HG03565 (cell line): ENCODE data around the gene AOPEP.

ENCODE experiments used
- ATAC-seq: cut with Tn5 transposase; IDR thresholded peaks from one replicate; pipeline ENCODE4 v1.9.1; 2021; ENCODE audit warnings: mild to moderate bottlenecking, moderate library complexity; ENCODE audit not compliant: unreplicated experiment

Gene AOPEP

GRCh38 chr9:94885854-94886447 lies 159.5 kb downstream of the AOPEP start:
- ATAC-seq = no peak

GRCh38 chr9:94887721-94888120 lies 161.2 kb downstream of the AOPEP start:
- ATAC-seq = no peak

GRCh38 chr9:94888775-94889174 lies 162.3 kb downstream of the AOPEP start:
- no peak for ATAC-seq

GRCh38 chr9:94889628-94890027 lies 163.1 kb downstream of the AOPEP start:
- no peak for ATAC-seq

GRCh38 chr9:94891183-94891582 lies 164.7 kb downstream of the AOPEP start:
- ATAC-seq = no peak

GRCh38 chr9:94892675-94893074 lies 166.2 kb downstream of the AOPEP start:
- no peak for ATAC-seq

GRCh38 chr9:94894094-94894699 lies 167.7 kb downstream of the AOPEP start:
- ATAC-seq = no peak

GRCh38 chr9:94895668-94896067 lies 169.2 kb downstream of the AOPEP start:
- ATAC-seq = no peak

- ATAC-seq = no peak
These were observed 170.0 kb downstream of the AOPEP start for GRCh38 chr9:94896512-94896911.

GRCh38 chr9:94899464-94900221 lies 173.1 kb downstream of the AOPEP start:
- no peak for ATAC-seq

GRCh38 chr9:94900222-94901018 lies 173.9 kb downstream of the AOPEP start:
- no peak for ATAC-seq

GRCh38 chr9:94901019-94901363 lies 174.5 kb downstream of the AOPEP start:
- no peak for ATAC-seq

- ATAC-seq = no peak
These were observed 177.5 kb downstream of the AOPEP start for GRCh38 chr9:94903961-94904421.

GRCh38 chr9:94904806-94905205 lies 178.3 kb downstream of the AOPEP start:
- ATAC-seq = no peak

GRCh38 chr9:94905606-94906005 lies 179.1 kb downstream of the AOPEP start:
- no peak for ATAC-seq

GRCh38 chr9:94906181-94906580 lies 179.7 kb downstream of the AOPEP start:
- no peak for ATAC-seq

- no peak for ATAC-seq
These were observed 180.2 kb downstream of the AOPEP start for GRCh38 chr9:94906713-94907112.

GRCh38 chr9:94907264-94907936 lies 180.9 kb downstream of the AOPEP start:
- ATAC-seq = no peak

GRCh38 chr9:94908011-94908563 lies 181.6 kb downstream of the AOPEP start:
- ATAC-seq = no peak

GRCh38 chr9:94908583-94909249 lies 182.2 kb downstream of the AOPEP start:
- ATAC-seq = no peak
